Measurements from ENCODE around the gene MANSC1. TPM values are rescaled to one million over a fixed set of nuclear protein-coding genes. Genes with fewer than 3 reads are reported as not detected.

Gene MANSC1
- 1 to 10 TPM; 2.2 to 2.5 TPM for total RNA-seq

DNA sequence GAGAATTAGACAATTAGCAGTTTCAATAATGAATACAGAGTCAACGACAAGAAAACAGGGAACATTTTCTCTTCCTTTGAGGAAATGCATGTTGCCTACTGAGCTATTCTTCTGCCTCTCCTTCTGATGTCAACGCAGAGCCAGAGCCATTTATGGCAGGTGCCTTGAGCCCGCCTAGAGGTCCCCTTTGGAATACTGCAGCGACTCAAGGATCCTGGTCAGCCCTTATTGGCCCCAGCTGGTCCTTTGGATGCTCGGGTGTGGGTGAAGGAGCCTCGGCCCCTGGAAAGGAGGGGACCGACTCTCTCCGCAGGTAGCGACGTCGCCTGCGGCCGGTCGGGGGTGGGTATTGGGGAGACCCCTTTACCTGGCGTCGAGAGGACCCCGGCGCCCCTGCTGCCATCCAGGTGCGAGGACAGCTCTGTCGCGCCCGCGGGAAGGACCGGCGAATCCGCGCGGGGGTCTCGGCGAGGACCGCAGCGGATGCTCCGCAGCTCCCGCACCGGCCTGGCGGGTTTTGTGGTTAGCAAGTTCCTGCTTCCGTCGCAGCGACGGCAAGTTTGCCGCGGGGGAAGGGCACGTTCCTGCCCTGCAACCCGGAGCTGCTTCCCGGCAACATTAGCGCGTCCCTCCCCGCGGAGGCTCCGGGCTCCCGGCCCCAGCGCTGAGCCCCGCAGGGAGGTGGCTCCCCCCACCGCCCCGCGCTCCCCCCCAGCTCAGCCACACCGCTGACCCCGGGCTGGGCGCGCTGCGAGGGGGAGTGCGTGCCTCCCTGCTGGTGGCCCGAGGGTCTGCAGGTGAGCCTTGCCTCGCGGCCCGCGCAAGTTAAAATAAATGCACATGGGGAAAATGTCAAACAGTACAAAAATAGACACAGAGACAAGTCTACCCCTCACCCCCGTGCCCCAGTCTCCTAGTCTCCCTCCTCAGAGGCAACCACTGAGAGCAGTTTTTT lies at the start of gene MANSC1:
Gene MANSC1, minus strand, starts transcription at position 532 of the 955 bp plus-strand sequence. CDS start 6,928 bp downstream, outside the sequence.
- DNase-seq (peak; percentile 76), ATAC-seq (peak; percentile 77)
- Mint-ChIP-seq H3K4me3 (peak within 1 kb of the TSS; percentile 62), H3K27me3 (no peaks in the 10 kb centered on the region), H3K9me3 (ENCODE audit: low read depth) (no peaks in the 10 kb centered on the region), H3K27ac (peak within 1 kb of the TSS; percentile 45), H3K4me1 (peaks cover 26% of the 10 kb centered on the region), H3K36me3 (ENCODE audit: low read depth) (no peaks in the 10 kb centered on the region)
- intact Hi-C loops (cut with DNase I, micrococcal nuclease) = loop anchor here in 1 of 2 experiments (10.0 kb wide), 1 partner anchor 845 kb away; the partner anchor contains the start of gene EMP1
- ChIA-PET CTCF (interaction anchor here (0.6 to 3.4 kb wide), 11 partner anchors 8 to 696 kb away, joined by 3 to 10 read pairs (median 3); no protein-coding TSS in a partner anchor), POLR2A (no interaction called here)

DNA sequence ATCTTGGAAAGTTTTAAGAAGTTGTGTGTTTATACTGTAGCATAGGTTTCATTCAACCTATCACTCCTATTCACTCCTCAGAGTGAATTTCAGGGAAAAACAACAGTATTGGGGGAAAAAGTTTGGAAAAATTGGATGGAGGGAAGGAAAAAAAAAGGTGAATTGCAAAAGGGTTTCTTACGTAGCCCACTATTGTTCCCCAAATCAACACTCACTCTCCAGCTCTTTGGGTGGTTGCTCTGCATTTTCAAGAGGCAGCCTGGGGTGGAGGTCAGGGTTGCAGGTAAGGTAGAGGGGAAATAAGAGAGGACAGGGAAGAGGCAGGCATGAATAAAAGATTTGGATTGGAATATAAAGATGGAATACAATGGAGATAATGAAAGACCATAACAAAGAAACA lies 49.1 kb upstream of the MANSC1 start:
- peaks cover 46% of the 10 kb centered on the region for H3K4me1 Mint-ChIP-seq
- intact Hi-C loops (cut with DNase I, micrococcal nuclease) = no loop called here
- H3K27me3 Mint-ChIP-seq = no peaks in the 10 kb centered on the region
- peaks cover 36% of the 10 kb centered on the region for H3K36me3 Mint-ChIP-seq (ENCODE audit: low read depth)
- POLR2A ChIA-PET = no interaction called here
- DNase-seq = no peak
- ATAC-seq = no peak
- H3K4me3 Mint-ChIP-seq = no peak overlapping the region
- H3K27ac Mint-ChIP-seq = no peak overlapping the region
- no peaks in the 10 kb centered on the region for H3K9me3 Mint-ChIP-seq (ENCODE audit: low read depth)
- CTCF ChIA-PET = interaction anchor here (0.6 kb wide), 1 partner anchor 31 kb away, joined by 3 read pairs; no protein-coding TSS in a partner anchor

DNA sequence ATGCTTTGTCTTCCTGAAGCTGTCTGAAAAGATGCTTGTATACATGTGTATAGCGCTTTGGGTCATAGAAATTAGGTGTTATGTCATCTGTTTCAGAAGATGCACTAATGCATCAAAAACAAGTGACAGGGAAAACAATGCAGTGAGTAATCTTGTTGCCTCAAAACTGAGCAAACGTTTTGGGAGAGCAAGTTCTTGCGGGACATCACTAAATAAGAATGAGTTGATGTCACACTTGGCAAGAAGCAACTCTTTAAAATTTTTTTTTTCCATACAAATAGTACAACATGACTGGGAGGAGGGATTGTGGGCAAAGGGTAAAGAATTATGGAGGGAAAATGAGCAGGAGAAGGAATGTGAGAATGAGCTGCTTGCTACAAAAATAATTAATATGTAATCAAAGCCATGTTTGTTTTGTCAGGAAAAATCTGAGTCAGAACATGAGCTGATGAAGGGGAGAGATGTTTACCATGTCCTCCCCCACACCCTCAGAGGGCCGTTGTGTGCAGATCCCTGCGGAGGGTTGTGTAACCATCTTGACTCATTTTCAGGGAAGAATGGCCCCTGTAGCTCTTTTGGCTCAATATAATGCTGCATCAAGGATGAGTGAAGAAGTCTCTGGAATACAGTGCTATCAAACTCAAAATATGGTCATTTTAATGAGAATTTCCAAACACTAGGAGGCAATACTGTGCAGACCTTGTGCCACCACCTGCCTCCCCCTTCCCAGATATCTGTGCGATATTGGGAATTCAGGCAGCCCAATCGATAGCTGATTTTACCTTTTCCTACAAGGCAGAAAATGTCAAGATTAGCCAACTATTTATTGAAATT lies 48.2 kb upstream of the MANSC1 start:
- DNase-seq (no peak), ATAC-seq (no peak)
- Mint-ChIP-seq H3K4me3 (no peak overlapping the region), H3K27me3 (no peaks in the 10 kb centered on the region), H3K27ac (no peak overlapping the region), H3K9me3 (ENCODE audit: low read depth) (no peaks in the 10 kb centered on the region), H3K4me1 (peaks cover 37% of the 10 kb centered on the region), H3K36me3 (ENCODE audit: low read depth) (peaks cover 34% of the 10 kb centered on the region)
- intact Hi-C loops (cut with DNase I, micrococcal nuclease) = no loop called here
- CTCF ChIA-PET = interaction anchor here (0.6 to 1.2 kb wide), 3 partner anchors 14 to 96 kb away, joined by 3 to 4 read pairs (median 4); no protein-coding TSS in a partner anchor
- POLR2A ChIA-PET = interaction anchor here (0.7 to 1.0 kb wide), 2 partner anchors 9 to 419 kb away, joined by 3 read pairs; no protein-coding TSS in a partner anchor

DNA sequence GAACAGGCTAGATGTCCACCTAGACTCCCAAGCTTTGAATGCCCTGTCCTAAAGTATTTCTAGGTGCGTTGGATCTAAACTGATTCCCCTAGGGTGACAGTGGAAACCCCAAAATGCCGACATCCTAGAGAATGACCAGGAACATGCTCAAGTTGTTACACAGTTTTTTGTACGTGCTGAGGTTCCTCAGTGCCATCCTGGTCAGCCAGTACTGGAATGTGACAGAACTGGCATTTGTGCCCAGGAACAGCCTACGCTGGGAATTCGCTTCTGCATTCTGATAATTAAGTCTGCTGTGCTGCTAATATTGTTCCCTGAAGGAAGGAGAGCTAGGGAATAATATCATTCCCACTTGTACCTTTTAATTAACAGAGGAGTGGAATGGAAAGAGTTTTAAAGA lies 47.1 kb upstream of the MANSC1 start:
- CTCF ChIA-PET = interaction anchor here (1.2 kb wide), 1 partner anchor 13 kb away, joined by 4 read pairs; no protein-coding TSS in a partner anchor
- DNase-seq (no peak), ATAC-seq (no peak)
- no peak overlapping the region for H3K4me3 Mint-ChIP-seq
- no peaks in the 10 kb centered on the region for H3K27me3 Mint-ChIP-seq
- H3K4me1 Mint-ChIP-seq = peaks cover 33% of the 10 kb centered on the region
- H3K36me3 Mint-ChIP-seq (ENCODE audit: low read depth) = peaks cover 30% of the 10 kb centered on the region
- intact Hi-C loops (cut with DNase I, micrococcal nuclease) = no loop called here
- H3K27ac Mint-ChIP-seq = no peak overlapping the region
- POLR2A ChIA-PET = no interaction called here
- no peaks in the 10 kb centered on the region for H3K9me3 Mint-ChIP-seq (ENCODE audit: low read depth)

DNA sequence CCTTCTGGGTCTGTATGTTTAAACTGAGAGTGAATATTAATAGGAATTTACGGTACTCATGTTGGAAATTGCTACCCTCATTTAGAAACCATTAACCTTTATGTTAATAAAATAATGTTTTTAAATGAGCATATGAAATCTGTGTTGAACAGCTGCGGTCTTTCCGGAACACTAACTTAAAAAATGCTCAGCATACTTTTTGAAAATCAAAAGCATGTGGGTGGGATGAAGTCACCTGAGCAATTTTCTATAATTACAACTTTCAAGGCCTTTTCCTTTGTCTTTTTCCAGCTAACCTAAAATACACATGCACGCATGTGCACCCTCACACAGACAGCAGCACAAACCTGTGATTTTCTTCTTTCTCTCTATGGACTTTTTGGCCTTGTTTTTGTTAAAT lies 46.7 kb upstream of the MANSC1 start:
- POLR2A ChIA-PET = no interaction called here
- H3K36me3 Mint-ChIP-seq (ENCODE audit: low read depth) = peaks cover 28% of the 10 kb centered on the region

DNA sequence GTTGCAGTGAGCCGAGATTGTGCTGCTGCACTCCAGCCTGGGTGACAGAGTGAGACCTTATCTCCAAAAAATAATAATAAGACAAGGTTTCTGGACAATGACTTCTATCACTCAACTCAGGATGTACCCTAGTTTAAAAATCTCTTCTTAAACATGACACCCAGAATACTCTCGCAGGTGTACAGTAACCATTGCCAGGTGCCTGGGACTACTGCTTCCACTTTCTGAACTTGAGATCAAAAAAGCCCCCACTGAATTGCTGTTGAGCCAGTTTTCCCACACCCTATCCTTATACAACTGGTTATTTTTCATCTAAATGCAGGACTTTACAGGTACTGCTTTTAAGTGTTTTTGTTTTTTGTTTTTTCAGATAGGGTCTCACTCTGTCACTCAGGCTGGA lies 43.1 kb upstream of the MANSC1 start:
- DNase-seq (no peak), ATAC-seq (no peak)
- no peaks in the 10 kb centered on the region for H3K27me3 Mint-ChIP-seq
- H3K4me1 Mint-ChIP-seq = peaks cover 20% of the 10 kb centered on the region
- H3K27ac Mint-ChIP-seq = no peak overlapping the region
- CTCF ChIA-PET = interaction anchor here (1.0 to 1.2 kb wide), 3 partner anchors 8 to 18 kb away, joined by 3 to 4 read pairs (median 3); no protein-coding TSS in a partner anchor
- H3K36me3 Mint-ChIP-seq (ENCODE audit: low read depth) = peaks cover 27% of the 10 kb centered on the region
- no peak overlapping the region for H3K4me3 Mint-ChIP-seq
- H3K9me3 Mint-ChIP-seq (ENCODE audit: low read depth) = no peaks in the 10 kb centered on the region
- intact Hi-C loops (cut with DNase I, micrococcal nuclease) = no loop called here
- POLR2A ChIA-PET = no interaction called here

More for the DNA sequence above, 46.7 kb upstream of the MANSC1 start:
- Mint-ChIP-seq H3K4me1 (peaks cover 33% of the 10 kb centered on the region), H3K27me3 (no peaks in the 10 kb centered on the region), H3K4me3 (no peak overlapping the region), H3K9me3 (ENCODE audit: low read depth) (no peaks in the 10 kb centered on the region), H3K27ac (no peak overlapping the region)
- intact Hi-C loops (cut with DNase I, micrococcal nuclease) = no loop called here
- CTCF ChIA-PET = no interaction called here
- DNase-seq = no peak
- no peak for ATAC-seq

DNA sequence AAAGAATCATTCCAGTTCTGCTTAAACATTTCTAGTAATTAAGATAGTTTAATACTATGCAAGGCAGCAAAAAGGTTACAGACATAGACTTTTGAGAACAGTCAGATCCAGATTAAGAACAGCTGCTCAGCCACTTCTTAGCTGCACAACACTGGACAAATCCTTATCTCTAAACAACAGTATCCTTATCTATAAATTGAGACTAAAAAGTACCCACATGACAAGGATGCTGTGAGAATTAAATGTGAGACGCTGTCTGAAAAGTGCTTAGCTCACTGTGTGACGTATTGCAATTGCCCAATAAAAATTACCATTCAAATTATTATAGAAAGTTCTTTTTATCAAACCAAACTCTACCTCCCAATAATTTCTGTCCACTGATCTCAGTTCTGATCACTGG lies 42.4 kb upstream of the MANSC1 start:
- no peak overlapping the region for H3K4me3 Mint-ChIP-seq
- CTCF ChIA-PET = interaction anchor here (1.4 kb wide), 1 partner anchor 16 kb away, joined by 3 read pairs; no protein-coding TSS in a partner anchor
- no peak overlapping the region for H3K27ac Mint-ChIP-seq
- peaks cover 28% of the 10 kb centered on the region for H3K36me3 Mint-ChIP-seq (ENCODE audit: low read depth)
- no peaks in the 10 kb centered on the region for H3K27me3 Mint-ChIP-seq
- intact Hi-C loops (cut with DNase I, micrococcal nuclease) = no loop called here
- no peak for DNase-seq
- no peaks in the 10 kb centered on the region for H3K9me3 Mint-ChIP-seq (ENCODE audit: low read depth)
- POLR2A ChIA-PET = no interaction called here
- no peak for ATAC-seq
- peaks cover 21% of the 10 kb centered on the region for H3K4me1 Mint-ChIP-seq

DNA sequence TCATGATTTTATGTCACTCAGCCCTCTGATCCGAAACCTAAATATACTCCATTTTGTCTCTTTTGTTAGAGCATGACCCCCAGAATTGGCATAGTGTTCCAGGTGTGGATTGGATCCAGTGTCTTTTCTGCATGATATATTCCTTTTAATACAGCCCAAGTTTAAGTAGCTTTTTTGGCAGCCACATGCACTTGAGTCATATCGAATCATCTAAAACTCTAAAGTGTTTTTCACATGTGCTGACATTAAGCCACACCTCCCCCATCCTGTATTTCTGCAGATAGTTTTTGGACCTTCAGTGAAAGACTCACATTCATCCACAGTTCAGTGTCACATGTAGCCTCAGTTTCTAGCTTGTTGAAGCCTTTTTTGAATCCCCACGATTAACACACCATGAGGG lies 37.5 kb upstream of the MANSC1 start:
- peak overlapping the region; percentile 79 for H3K27ac Mint-ChIP-seq
- no peak for DNase-seq
- ATAC-seq = no peak
- POLR2A ChIA-PET = no interaction called here
- intact Hi-C loops (cut with DNase I, micrococcal nuclease) = loop anchor here in 1 of 2 experiments (10.0 kb wide), 1 partner anchor 47 kb away; no protein-coding TSS in a partner anchor
- peaks cover 30% of the 10 kb centered on the region for H3K4me1 Mint-ChIP-seq
- H3K4me3 Mint-ChIP-seq = no peak overlapping the region
- H3K9me3 Mint-ChIP-seq (ENCODE audit: low read depth) = no peaks in the 10 kb centered on the region
- peaks cover 48% of the 10 kb centered on the region for H3K36me3 Mint-ChIP-seq (ENCODE audit: low read depth)
- H3K27me3 Mint-ChIP-seq = no peaks in the 10 kb centered on the region
- CTCF ChIA-PET = interaction anchor here (1.1 to 1.3 kb wide), 2 partner anchors 10 to 11 kb away, joined by 3 to 5 read pairs; no protein-coding TSS in a partner anchor

DNA sequence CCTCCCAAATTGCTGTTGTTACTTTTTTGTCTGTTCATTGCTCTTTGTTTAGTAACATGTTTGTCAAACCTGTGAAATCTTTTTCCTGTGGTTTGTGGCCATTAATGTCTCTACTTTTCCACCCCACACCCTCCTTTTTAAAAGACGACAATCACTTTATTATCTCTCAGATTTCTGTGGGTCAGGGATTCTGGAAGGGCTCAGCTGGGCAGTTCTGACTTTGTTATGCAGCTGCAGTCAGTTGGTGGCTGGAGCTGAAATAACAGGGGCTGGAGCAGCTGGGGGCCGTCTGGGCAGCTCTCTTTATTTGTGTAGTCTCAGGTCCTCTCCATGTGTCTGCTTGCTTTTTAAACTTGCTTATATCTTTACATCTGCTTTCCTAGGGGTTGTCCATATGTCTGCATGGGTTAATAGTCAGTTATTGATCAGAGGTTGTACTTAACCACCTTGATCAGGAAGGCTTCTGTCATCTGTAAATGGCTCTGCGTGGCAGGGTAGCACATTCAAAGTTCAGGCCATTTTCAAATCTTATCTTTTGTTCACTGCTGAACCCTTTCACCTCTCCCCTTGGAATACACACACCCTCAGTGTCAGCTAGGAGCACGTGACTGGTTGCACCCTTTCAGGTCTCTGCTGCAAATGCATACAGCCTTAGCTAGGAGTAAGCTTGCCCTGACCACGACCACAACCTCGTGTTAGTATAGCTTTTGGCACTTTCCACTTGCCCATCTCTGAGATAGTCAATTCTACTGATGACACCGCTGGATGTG lies 34.7 kb upstream of the MANSC1 start:
- H3K27me3 Mint-ChIP-seq = no peaks in the 10 kb centered on the region
- H3K27ac Mint-ChIP-seq = peak overlapping the region; percentile 77
- intact Hi-C loops (cut with DNase I, micrococcal nuclease) = loop anchor here in 1 of 2 experiments (10.0 kb wide), 1 partner anchor 50 kb away; no protein-coding TSS in a partner anchor
- ATAC-seq = peak; percentile 88
- H3K9me3 Mint-ChIP-seq (ENCODE audit: low read depth) = peaks cover 4% of the 10 kb centered on the region
- ChIA-PET POLR2A (interaction anchor here (1.0 kb wide), 1 partner anchor 174 kb away, joined by 3 read pairs; no protein-coding TSS in a partner anchor), CTCF (interaction anchor here (0.6 to 1.5 kb wide), 8 partner anchors 9 to 352 kb away, joined by 3 to 5 read pairs (median 4); no protein-coding TSS in a partner anchor)
- peaks cover 57% of the 10 kb centered on the region for H3K36me3 Mint-ChIP-seq (ENCODE audit: low read depth)
- DNase-seq = peak; percentile 76
- H3K4me1 Mint-ChIP-seq = peaks cover 46% of the 10 kb centered on the region
- no peak overlapping the region for H3K4me3 Mint-ChIP-seq

DNA sequence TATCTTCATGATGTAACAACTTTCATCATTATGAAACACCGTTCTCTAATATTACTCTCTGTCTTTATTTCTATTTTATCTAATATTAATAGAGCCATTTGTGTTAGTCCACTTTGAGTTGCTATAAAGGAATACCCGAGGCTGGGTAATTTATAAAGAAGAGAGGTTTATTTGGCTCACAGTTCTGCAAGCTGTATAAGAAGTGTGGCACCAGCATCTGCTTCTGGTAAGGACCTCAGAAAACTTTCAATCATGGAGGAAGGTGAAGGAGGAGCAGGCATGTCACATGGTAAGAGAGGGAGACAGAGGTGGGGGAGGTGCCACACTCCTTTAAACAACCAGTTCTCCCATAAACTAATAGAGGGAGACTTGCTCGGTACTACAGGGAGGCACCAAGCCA lies 31.9 kb upstream of the MANSC1 start:
- Mint-ChIP-seq H3K9me3 (ENCODE audit: low read depth) (peaks cover 4% of the 10 kb centered on the region), H3K27me3 (no peaks in the 10 kb centered on the region), H3K4me3 (no peak overlapping the region), H3K36me3 (ENCODE audit: low read depth) (peaks cover 53% of the 10 kb centered on the region), H3K27ac (no peak overlapping the region), H3K4me1 (peaks cover 60% of the 10 kb centered on the region)
- ChIA-PET POLR2A (no interaction called here), CTCF (no interaction called here)
- ATAC-seq (no peak), DNase-seq (no peak)
- intact Hi-C loops (cut with DNase I, micrococcal nuclease) = loop anchor here in 1 of 2 experiments (10.0 kb wide), 1 partner anchor 53 kb away; no protein-coding TSS in a partner anchor

Data from activated CD4-positive, alpha-beta T cell treated with anti-CD3 and anti-CD28 coated beads for 36 hours (primary cell).